SK-N-SH (cell line): ENCODE results near the gene ZNF786.

Experiments
- CHD2 ChIP-seq: fragments of 150-350 bp; IDR thresholded peaks from 2 replicates; pipeline ENCODE4 v1.6.1; 2018; ENCODE audit warnings: low read length; ENCODE audit not compliant: partially characterized antibody
- EP300 ChIP-seq, 2 experiments: IDR thresholded peaks; 2 replicates each; pipeline versions ENCODE4 v1.4.0 to v1.6.1; 2012; ENCODE audit warnings: borderline replicate concordance in 1 of 2, low read depth in 1 of 2, low read length in 1 of 2
- FOXJ3 ChIP-seq: sonication (generic); formaldehyde crosslinking; IDR thresholded peaks from 2 replicates; pipeline ENCODE4 v1.5.1; 2020; ENCODE audit warnings: mild to moderate bottlenecking, missing genetic modification reagents
- FOXM1 ChIP-seq: IDR thresholded peaks from 2 replicates; pipeline ENCODE4 v1.4.0; 2012; ENCODE audit warnings: low read depth, mild to moderate bottlenecking
- GABPA ChIP-seq: IDR thresholded peaks from 2 replicates; pipeline ENCODE4 v1.4.0; 2012; ENCODE audit warnings: low read depth, mild to moderate bottlenecking
- JUND ChIP-seq: IDR thresholded peaks from 2 replicates; pipeline ENCODE4 v1.4.0; 2012
- RAD21 ChIP-seq: IDR thresholded peaks from 2 replicates; pipeline ENCODE4 v1.6.1; 2012; ENCODE audit warnings: mild to moderate bottlenecking, low read length
- RFX5 ChIP-seq: IDR thresholded peaks from 2 replicates; pipeline ENCODE4 v1.6.1; 2012; ENCODE audit warnings: mild to moderate bottlenecking, improper control_type of control experiment, low read length
- SIN3A ChIP-seq: IDR thresholded peaks from 2 replicates; pipeline ENCODE4 v1.6.1; 2012; ENCODE audit warnings: low read depth, mild to moderate bottlenecking, low read length, moderate library complexity, borderline replicate concordance
- SMC3 ChIP-seq: IDR thresholded peaks from 2 replicates; pipeline ENCODE4 v1.6.1; 2012; ENCODE audit warnings: low read depth, low read length, improper control_type of control experiment
- YY1 ChIP-seq: IDR thresholded peaks from 2 replicates; pipeline ENCODE4 v1.4.0; 2012; ENCODE audit warnings: low read depth, mild to moderate bottlenecking
- TF ChIP-seq, protein P1 (sequence below): IDR thresholded peaks from 2 replicates; pipeline ENCODE4 v1.4.0; 2012; ENCODE audit warnings: low read depth
- TF ChIP-seq, protein P2 (sequence below): fragments of 200-600 bp; sonication (generic); IDR thresholded peaks from 2 replicates; pipeline ENCODE4 v1.6.1; 2017; ENCODE audit warnings: antibody characterized with exemption, mild to moderate bottlenecking, moderate library complexity
- TF ChIP-seq, protein P3 (sequence below): IDR thresholded peaks from 2 replicates; pipeline ENCODE4; 2012

DNA sequence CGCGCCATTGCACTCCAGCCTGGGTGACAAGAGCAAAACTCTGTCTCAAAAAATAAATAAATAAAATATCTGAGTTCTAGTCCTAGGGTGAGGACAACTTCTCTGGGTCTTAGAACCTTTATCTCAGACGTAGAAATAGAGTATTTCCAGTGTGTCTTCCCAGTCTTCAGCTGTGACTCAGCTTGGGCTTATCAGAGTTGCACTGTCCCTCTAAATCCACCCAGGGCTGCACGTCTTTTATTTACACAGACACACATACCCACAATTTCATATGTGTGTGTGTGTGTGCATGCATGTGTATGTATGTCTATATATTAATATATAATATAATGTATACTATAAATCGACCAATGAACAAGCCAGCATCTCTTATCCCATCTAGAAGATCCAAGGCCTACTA is 49.2 kb downstream of the ZNF786 start:
- TF ChIP-seq, protein P1, sequence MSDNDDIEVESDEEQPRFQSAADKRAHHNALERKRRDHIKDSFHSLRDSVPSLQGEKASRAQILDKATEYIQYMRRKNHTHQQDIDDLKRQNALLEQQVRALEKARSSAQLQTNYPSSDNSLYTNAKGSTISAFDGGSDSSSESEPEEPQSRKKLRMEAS, result no peak
- TF ChIP-seq, protein P2, sequence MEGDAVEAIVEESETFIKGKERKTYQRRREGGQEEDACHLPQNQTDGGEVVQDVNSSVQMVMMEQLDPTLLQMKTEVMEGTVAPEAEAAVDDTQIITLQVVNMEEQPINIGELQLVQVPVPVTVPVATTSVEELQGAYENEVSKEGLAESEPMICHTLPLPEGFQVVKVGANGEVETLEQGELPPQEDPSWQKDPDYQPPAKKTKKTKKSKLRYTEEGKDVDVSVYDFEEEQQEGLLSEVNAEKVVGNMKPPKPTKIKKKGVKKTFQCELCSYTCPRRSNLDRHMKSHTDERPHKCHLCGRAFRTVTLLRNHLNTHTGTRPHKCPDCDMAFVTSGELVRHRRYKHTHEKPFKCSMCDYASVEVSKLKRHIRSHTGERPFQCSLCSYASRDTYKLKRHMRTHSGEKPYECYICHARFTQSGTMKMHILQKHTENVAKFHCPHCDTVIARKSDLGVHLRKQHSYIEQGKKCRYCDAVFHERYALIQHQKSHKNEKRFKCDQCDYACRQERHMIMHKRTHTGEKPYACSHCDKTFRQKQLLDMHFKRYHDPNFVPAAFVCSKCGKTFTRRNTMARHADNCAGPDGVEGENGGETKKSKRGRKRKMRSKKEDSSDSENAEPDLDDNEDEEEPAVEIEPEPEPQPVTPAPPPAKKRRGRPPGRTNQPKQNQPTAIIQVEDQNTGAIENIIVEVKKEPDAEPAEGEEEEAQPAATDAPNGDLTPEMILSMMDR, result no peak
- TF ChIP-seq RFX5, result no peak
- no peak for TF ChIP-seq JUND
- no peak for TF ChIP-seq SIN3A
- TF ChIP-seq, protein P3, sequence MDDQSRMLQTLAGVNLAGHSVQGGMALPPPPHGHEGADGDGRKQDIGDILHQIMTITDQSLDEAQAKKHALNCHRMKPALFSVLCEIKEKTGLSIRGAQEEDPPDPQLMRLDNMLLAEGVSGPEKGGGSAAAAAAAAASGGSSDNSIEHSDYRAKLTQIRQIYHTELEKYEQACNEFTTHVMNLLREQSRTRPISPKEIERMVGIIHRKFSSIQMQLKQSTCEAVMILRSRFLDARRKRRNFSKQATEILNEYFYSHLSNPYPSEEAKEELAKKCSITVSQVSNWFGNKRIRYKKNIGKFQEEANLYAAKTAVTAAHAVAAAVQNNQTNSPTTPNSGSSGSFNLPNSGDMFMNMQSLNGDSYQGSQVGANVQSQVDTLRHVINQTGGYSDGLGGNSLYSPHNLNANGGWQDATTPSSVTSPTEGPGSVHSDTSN, result no peak
- no peak for TF ChIP-seq EP300 (IDR thresholded peaks at IDR 0.05; ENCODE audit: borderline replicate concordance in 1 of 2, low read depth in 1 of 2, low read length in 1 of 2)
- TF ChIP-seq CHD2, result no peak
- TF ChIP-seq FOXM1, result no peak
- TF ChIP-seq RAD21, result no peak
- TF ChIP-seq GABPA, result no peak
- no peak for TF ChIP-seq YY1
- TF ChIP-seq FOXJ3 (CRISPR knock-in tag), result no peak
- no peak for TF ChIP-seq SMC3
